ENCODE results near the gene KPTN.
A peak's percentile ranks its signal among the peaks of the same experiment; 100 is the strongest.

The KPTN gene

DNA sequence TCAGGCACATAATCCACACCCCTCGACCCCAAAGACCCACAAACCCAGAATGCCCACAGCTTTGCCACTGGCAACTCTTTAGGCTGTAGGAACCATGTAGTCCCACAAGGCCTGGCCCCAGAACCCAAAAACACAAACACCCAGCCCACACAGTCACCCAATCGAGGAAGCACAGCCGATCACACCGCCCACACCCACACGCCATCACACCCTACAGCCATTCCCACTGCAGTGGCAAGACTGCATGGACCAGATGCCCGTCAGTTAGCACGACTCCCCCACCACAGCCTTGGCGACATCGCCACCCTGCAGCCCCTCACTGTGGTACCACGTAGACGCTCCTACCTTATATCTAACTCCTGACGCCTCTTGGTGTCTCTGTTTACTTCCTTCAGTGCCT is 40.7 kb downstream of the KPTN start:
- no peaks in the 10 kb centered on the region for H3K9me3 ChIP-seq (ENCODE audit: severe bottlenecking)
- TF ChIP-seq, protein P1, sequence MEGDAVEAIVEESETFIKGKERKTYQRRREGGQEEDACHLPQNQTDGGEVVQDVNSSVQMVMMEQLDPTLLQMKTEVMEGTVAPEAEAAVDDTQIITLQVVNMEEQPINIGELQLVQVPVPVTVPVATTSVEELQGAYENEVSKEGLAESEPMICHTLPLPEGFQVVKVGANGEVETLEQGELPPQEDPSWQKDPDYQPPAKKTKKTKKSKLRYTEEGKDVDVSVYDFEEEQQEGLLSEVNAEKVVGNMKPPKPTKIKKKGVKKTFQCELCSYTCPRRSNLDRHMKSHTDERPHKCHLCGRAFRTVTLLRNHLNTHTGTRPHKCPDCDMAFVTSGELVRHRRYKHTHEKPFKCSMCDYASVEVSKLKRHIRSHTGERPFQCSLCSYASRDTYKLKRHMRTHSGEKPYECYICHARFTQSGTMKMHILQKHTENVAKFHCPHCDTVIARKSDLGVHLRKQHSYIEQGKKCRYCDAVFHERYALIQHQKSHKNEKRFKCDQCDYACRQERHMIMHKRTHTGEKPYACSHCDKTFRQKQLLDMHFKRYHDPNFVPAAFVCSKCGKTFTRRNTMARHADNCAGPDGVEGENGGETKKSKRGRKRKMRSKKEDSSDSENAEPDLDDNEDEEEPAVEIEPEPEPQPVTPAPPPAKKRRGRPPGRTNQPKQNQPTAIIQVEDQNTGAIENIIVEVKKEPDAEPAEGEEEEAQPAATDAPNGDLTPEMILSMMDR (IDR thresholded peaks at IDR 0.05; ENCODE audit: low read depth, low read length) = no peak
- no peaks in the 10 kb centered on the region for H3K27me3 ChIP-seq (ENCODE audit: insufficient read depth, low read depth, severe bottlenecking)
- H3K36me3 ChIP-seq = peaks cover 11% of the 10 kb centered on the region
- H3K4me3 ChIP-seq (ENCODE audit: low read depth, low read length) = no peak overlapping the region
- DNase-seq = no peak
- no peak overlapping the region for H3K27ac ChIP-seq

DNA sequence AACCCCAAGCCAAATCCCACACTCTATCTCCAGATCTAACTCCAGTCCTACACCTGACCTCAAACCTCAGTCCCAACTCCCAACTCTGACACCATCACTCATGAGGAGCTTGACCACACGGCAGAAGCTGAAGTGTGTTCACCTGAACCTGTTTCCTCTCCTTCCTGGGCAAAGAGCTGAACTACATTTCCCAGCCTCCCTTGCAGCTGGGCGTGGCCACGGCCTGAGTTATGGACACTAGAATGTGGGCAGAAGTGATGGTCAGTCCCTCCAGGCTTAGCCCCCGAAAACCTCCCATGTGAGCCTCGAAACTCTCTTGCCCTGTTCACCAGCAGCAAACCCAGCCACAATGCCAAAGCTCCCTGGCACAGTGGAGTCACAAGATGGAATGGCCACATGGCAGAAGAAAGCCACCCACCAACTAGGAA is 45.2 kb downstream of the KPTN start:
- H3K27me3 ChIP-seq (ENCODE audit: insufficient read depth, low read depth, severe bottlenecking) = no peaks in the 10 kb centered on the region
- DNase-seq = no peak
- H3K36me3 ChIP-seq = peaks cover 14% of the 10 kb centered on the region
- no peak overlapping the region for H3K4me3 ChIP-seq (ENCODE audit: low read depth, low read length)
- H3K9me3 ChIP-seq (ENCODE audit: severe bottlenecking) = no peaks in the 10 kb centered on the region
- no peak overlapping the region for H3K27ac ChIP-seq
- TF ChIP-seq, protein P1 (IDR thresholded peaks at IDR 0.05; ENCODE audit: low read depth, low read length) = no peak

DNA sequence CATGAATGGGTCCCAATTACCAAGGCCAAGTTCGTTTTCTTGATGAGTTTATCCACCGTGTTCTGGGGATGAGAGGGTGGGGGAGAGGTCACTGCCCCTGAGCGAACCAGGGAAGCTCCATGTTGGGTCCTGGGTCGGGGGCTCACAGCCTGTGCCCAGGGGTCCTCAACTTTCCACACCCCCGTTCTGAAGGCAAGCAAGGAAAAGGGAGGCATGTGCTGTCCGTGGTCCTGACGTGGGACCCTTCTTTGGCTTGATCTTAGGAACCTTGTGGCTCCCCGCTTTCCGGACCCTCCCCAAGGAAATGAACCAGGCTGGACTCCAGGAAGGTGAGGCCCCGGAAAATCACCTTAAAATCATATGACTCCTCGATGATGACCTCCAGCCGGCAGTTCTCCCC is 46.5 kb downstream of the KPTN start:
- no peak for DNase-seq
- H3K9me3 ChIP-seq (ENCODE audit: severe bottlenecking) = no peaks in the 10 kb centered on the region
- H3K27me3 ChIP-seq (ENCODE audit: insufficient read depth, low read depth, severe bottlenecking) = no peaks in the 10 kb centered on the region

DNA sequence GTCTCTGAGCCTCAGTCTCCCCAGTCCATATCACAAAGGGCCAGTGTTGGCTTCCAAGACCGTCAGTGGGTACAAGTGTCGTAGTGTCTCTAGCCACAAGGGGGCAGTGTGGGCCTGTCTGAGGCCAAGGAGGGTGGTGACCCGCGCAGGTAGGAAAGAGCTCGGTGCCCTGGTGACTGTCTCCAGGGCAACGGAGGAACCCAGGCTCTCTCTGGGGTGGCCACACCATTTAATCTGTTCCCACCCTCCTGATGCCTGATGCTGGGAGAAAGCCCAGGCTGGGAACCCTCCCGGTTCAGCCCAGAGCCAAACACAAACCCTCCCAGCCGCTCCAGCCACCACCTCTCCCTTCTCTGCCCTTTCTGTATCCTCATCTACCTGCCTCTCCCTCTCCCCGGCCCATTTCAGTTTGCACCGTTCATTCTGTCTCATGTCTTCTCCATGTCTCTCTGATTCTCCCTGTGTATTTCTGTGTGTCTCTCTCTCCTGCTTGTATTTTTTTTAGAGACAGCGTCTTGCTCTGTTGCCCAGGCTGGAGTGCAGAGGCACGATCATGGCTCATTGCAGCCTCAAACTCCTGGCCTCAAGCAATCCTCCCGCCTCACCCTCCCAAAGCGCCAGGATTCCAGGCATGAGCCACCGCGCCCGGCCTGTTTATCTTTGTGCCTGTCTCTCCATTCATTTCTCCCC is 47.2 kb downstream of the KPTN start:
- H3K4me3 ChIP-seq (ENCODE audit: low read depth, low read length) = no peak overlapping the region
- peaks cover 14% of the 10 kb centered on the region for H3K36me3 ChIP-seq
- TF ChIP-seq, protein P1 (IDR thresholded peaks at IDR 0.05; ENCODE audit: low read depth, low read length) = peak; percentile 82
- no peaks in the 10 kb centered on the region for H3K27me3 ChIP-seq (ENCODE audit: insufficient read depth, low read depth, severe bottlenecking)
- no peak overlapping the region for H3K27ac ChIP-seq
- DNase-seq = peak; percentile 81
- no peaks in the 10 kb centered on the region for H3K9me3 ChIP-seq (ENCODE audit: severe bottlenecking)

More for the DNA sequence above, 46.5 kb downstream of the KPTN start:
- Histone ChIP-seq H3K27ac (no peak overlapping the region), H3K36me3 (peaks cover 14% of the 10 kb centered on the region), H3K4me3 (ENCODE audit: low read depth, low read length) (no peak overlapping the region)
- TF ChIP-seq, protein P1 (IDR thresholded peaks at IDR 0.05; ENCODE audit: low read depth, low read length) = no peak

DNA sequence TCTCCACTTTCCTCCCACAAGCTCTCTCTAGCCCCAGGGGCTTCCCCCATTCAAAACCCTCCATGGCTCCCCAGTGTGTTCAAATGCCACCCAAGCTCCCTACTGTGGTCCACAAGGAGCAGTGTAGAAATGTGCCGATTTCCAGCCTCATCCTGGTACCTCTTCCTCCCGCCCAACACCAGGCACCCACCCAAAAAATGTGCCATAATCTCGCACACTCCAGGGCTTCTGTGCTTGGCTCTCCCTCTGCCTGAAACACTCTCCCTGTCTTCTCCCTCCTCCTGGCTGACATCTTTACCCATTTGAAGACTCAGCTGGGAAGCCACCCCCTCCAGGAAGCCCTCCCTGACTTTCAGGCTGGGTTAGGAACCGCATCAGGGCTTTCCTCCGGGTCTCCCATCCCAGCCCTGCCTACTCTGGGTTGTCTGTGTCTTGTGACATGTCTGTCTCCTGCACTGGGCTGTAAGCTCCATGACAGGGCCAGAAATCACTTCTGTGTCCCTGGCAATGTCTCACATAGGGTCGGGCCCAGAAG is 48.1 kb downstream of the KPTN start:
- Histone ChIP-seq H3K4me3 (ENCODE audit: low read depth, low read length) (no peak overlapping the region), H3K9me3 (ENCODE audit: severe bottlenecking) (no peaks in the 10 kb centered on the region), H3K36me3 (peaks cover 14% of the 10 kb centered on the region), H3K27me3 (ENCODE audit: insufficient read depth, low read depth, severe bottlenecking) (no peaks in the 10 kb centered on the region), H3K27ac (no peak overlapping the region)
- TF ChIP-seq, protein P1 (IDR thresholded peaks at IDR 0.05; ENCODE audit: low read depth, low read length) = no peak
- no peak for DNase-seq

All from WERI-Rb-1 (cell line).